D721Med (cell line): ENCODE results near the gene P2RY8.

Experiments used
- DNase-seq: peaks from one replicate; pipeline ENCODE4 v3.0.0; 2011; ENCODE audit warnings: low spot score; ENCODE audit not compliant: insufficient read length
- FAIRE-seq: peaks from 2 replicates; lab custom pipeline; 2011; peaks lifted over from hg19 to GRCh38; lab: Jason Lieb, UNC
- TF ChIP-seq, protein P1 (sequence below): IDR thresholded peaks from 2 replicates; pipeline ENCODE4 v1.5.1; 2012; ENCODE audit warnings: mild to moderate bottlenecking, control low read depth; ENCODE audit not compliant: insufficient read depth; ENCODE audit errors: missing control alignments

P2RY8 gene

GRCh38 chrX:1536712-1537030, 314 bp downstream of the P2RY8 start:
- no peak for DNase-seq
- TF ChIP-seq, protein P1, sequence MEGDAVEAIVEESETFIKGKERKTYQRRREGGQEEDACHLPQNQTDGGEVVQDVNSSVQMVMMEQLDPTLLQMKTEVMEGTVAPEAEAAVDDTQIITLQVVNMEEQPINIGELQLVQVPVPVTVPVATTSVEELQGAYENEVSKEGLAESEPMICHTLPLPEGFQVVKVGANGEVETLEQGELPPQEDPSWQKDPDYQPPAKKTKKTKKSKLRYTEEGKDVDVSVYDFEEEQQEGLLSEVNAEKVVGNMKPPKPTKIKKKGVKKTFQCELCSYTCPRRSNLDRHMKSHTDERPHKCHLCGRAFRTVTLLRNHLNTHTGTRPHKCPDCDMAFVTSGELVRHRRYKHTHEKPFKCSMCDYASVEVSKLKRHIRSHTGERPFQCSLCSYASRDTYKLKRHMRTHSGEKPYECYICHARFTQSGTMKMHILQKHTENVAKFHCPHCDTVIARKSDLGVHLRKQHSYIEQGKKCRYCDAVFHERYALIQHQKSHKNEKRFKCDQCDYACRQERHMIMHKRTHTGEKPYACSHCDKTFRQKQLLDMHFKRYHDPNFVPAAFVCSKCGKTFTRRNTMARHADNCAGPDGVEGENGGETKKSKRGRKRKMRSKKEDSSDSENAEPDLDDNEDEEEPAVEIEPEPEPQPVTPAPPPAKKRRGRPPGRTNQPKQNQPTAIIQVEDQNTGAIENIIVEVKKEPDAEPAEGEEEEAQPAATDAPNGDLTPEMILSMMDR, result no peak
- FAIRE-seq, result no peak

GRCh38 chrX:1535241-1536041, 1.5 kb downstream of the P2RY8 start:
- TF ChIP-seq, protein P1, result no peak
- FAIRE-seq (no peak), DNase-seq (no peak)

DNA sequence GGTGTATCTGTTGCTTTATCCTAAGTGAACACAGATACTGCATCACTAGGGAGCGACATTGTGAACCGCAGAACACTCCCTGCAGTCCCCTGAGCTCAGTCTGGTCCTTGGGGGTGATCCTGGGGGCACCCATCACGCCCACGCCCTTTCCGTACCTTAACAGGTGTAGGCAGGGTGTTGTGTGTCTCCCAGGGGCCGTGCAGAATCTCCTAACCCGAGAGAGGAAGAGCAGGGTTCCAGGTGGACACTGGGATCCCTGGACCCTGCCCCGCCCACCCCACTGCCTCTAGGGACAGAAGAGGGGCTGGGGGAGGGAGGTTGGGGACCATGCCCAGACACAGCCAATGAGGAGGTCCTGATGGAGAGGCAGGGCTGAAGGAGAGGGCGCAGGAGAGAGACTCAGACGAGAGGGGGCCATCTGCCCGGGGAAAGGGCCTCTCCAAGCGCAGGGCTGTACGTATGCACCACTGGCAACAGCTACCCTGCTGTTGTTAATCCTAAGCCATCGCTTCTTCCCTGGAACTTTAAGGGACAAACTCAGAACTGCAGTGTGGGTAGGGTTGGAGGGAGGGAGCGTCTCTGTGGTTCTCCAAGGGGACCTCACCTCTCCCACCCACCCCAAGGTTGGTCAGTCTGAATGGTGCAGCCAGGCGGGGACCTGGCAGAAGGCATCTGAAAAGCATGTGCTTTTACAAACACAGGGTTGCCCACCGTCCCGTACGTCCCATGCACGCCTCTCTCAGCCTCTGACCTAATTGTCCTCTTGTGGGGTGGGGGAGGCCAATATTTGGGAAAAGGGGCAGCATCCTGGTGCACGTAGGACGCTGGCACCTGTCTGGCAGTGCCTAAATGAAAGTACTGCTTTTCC, 2.5 kb downstream of the P2RY8 start:
- TF ChIP-seq, protein P1, result no peak
- FAIRE-seq, result no peak
- DNase-seq, result no peak

DNA sequence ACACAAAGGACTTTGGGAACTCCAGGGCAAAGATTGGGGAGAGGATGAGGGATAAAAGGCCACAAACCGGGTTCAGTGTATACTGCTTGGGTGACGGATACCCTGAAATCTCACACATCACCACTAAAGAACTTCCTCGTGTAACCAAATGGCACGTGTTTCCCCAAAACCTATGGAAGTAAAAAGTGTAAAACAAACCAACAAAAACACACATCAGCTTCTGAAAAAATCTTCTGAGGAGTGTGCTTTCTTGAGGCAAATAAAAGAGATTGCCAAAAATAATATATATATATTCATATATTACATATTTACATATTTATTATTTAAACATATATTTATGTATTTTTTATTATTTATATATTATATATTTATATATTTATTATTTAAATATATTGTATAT, 3.9 kb downstream of the P2RY8 start:
- DNase-seq (no peak), FAIRE-seq (no peak)
- TF ChIP-seq, protein P1, result no peak

- DNase-seq, result no peak
- no peak for FAIRE-seq
- TF ChIP-seq, protein P1, result no peak
Observed at GRCh38 chrX:1531096-1531890, 5.7 kb downstream of the P2RY8 start.

GRCh38 chrX:1529756-1530155, 7.2 kb downstream of the P2RY8 start:
- FAIRE-seq (no peak), DNase-seq (no peak)
- TF ChIP-seq, protein P1, result no peak
